AG08396 (cell line): ENCODE measurements around the gene FOXD4.
"Not testable (repeated sequence)": the region's sequence is repeated elsewhere in the genome, so short reads cannot be mapped to it uniquely, and the experiment has no call there.

Source experiments
- DNase-seq: peaks from one replicate; pipeline ENCODE4 v3.0.0; 2012; ENCODE audit warnings: low spot score, mixed read lengths

The FOXD4 gene

DNA sequence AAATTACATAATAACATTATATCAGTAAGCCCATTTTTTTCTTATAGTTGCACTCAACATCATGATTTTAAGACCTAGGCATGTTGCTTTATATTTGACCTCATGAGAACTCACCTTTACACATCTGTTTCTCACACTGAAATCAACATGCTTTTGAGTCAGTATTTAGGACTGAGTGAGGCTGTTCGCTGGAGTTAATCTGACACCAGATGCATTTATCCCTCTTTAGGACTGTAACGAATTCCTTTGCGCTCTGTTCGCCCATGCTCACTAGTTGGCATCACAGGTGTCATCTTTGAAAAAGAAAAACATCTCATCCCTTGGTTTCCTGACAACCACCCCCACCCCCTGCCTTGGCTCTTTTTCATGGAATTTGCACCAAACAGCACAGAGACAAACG, 24.3 kb downstream of the FOXD4 start:
- not testable (repeated sequence) for DNase-seq

DNA sequence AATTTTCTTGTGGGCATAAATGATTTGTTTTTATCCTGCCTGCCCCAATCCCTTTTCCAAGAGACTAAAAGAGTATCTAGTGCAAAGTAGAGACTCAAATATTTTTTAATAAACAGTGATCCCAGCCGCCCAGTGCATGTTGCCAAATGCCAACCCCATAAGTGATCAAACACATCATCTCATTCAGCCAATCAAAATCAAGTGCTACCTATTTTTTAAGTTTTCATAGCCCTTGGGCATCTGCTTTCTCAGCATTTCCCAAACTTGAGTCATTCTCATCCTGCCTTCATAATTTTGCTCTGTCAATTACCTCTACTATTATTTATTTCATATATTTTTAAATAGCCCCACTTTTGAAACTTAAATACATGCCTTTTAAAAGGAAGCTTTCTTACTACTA, 27.4 kb downstream of the FOXD4 start:
- DNase-seq: not testable (repeated sequence)

DNA sequence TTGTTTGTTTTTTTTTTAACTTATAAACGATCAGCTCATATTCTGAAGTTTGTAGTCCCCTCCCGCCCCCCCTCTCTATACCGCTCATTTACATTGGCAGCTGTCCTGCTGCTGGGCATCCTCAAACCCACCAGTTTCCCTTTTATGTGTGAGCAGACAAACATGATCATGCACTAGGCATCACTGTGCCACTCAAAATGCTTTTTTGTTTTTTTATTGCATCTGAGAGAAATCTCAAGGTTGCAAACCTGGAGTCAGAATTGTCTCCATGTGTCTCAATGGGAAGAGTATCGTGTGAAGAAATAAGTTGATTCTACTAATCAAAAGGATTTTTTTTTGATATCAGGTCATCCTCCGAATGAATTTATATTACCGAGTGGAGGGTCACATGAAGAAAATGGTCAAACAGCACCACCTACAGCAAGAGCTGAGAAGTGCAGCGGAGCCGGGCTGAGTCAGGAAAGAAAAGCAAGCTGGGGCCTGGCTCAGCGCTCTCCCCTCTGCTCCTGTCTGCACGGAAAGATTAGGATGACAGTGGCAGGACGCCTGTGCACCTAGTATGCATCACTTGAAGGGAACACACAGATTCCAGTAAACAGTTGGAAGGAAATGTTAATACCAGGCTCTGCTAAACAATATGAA, 29.7 kb downstream of the FOXD4 start:
- DNase-seq: not testable (repeated sequence)

DNA sequence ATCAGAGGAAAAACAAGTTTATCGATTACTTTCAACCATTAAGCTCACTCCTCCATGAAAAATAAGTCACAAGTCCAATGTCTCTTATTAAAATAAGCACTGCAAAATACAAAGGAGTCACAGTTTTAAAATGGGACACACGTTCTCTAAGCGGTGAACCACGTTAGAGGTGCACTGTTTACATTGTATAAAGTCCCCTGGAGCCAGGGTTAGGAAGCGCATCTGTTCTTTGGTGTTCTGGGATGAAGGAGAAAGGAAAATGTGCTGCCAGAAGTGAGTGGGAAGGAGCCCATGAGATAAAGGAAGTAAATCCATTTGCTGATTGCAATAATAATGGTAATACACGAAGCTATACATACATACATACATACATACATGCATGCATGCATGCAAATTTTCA, 30.4 kb downstream of the FOXD4 start:
- not testable (repeated sequence) for DNase-seq

DNA sequence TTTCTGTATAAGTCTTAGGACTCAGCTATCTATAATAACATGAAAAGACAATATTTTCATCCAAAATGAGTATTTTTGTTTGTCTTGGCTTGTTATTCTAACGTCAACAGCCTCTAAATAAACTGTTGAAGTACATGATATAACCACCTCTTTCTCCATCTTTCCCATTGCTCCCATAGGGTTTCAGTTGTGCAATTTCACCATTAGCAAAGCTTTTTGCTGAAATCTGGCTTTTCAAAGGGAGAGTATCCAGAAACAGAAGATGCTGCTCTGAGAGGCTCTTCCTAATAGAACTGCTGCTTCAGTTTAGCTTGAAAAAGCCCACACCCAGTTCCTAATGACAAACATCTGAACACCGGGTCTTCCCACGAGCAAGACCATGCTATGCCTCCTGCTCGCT, 31.1 kb downstream of the FOXD4 start:
- DNase-seq: not testable (repeated sequence)

DNA sequence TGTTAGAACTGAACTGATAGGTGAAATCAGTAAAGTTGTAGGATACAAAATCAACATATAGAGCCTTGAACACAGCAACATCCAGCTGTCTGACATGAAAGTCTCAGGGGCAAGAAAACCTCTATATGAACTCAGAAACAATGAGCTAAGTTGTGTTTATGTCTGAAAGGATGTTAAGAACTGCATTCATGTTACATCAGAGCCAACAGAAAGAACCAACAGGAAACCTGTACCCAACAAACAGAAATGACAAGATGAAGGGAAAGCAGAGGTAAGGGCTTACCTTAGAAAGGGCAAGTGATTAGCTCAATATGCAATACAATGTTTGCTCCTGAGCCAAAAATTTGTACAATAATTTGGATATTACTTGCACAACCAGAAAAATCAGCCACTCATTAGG, 31.5 kb downstream of the FOXD4 start:
- not testable (repeated sequence) for DNase-seq

DNA sequence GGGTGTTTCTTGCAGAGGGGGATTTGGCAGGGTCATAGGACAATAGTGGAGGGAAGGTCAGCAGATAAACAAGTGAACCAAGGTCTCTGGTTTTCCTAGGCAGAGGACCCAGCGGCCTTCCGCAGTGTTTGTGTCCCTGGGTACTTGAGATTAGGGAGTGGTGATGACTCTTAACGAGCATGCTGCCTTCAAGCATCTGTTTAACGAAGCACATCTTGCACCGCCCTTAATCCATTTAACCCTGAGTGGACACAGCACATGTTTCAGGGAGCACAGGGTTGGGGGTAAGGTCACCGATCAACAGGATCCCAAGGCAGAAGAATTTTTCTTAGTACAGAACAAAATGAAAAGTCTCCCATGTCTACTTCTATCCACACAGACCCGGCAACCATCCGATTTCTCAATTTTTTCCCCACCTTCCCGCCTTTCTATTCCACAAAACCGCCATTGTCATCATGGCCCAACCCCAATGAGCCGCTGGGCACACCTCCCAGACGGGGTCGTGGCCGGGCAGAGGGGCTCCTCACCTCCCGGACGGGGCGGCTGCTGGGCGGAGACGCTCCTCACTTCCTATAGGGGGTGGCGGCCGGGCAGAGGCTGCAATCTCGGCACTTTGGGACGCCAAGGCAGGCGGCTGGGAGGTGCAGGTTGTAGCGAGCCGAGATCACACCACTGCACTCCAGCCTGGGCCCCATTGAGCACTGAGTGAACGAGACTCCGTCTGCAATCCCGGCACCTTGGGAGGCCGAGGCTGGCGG, 35.1 kb downstream of the FOXD4 start:
- not testable (repeated sequence) for DNase-seq

DNA sequence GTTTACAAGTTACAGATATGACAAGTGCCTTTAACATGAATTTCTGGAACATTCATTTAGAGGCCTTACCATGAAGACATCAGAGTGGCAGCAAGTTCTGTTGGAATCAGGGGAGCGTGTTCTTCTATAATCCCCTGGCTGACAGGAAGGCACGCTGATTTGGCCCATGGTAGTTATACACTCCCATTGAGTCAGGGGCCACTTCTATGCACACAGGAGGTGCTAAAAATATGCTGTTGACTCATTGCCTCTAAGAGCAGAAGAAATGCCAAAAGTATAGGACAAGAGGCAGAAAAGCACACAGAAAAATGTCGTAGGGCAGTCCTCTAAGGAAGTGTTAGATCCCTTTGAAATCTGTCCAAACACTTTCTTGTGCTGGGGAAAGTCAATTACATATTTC, 39.9 kb downstream of the FOXD4 start:
- not testable (repeated sequence) for DNase-seq

DNA sequence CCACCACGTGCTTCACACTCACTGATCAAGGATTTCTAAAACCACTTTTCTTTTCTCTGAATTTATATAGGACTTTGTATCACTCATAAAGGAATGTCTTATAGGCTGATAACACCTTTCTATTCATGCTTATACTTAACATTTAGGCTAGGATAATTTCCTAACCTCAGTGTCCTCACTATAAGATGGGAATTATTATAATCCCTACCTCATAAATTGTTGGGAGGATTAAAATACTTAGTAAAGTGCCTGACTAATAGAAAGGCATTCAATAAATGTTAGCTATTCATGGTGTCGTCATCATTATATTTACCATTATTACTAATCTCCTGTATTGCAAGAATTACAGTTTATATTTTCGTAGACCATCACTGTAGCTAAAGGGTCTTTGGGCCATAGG, 41.8 kb downstream of the FOXD4 start:
- not testable (repeated sequence) for DNase-seq

DNA sequence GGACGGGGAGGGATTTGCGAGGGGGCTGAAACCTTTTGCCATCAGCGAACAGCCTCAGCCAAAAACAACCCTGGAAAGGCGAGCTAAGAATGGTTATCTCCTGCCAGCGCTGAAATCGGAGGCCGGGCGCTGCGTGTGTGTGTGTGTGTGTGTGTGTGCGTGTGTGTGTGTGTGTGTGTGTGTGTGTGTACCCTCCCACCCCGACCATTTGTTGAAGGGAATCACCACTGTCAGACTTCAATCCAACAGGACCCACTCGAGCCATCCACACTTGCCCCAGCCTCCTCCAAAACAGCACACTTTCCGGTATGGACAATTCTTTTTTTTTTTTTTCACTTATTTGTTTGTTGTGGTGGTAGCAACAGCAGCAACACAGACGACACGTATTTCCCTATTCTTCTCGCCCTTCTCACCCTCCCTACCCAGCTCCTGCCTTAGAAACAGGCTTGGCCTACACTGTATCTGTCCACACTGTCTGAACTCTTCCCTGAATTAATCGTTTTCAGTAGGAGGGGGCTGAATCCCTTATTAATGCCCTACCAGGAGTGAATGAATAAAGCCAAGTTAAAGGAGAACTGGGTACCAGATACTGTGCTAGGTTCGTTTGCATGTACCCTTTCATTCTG, 44.2 kb downstream of the FOXD4 start:
- not testable (repeated sequence) for DNase-seq

DNA sequence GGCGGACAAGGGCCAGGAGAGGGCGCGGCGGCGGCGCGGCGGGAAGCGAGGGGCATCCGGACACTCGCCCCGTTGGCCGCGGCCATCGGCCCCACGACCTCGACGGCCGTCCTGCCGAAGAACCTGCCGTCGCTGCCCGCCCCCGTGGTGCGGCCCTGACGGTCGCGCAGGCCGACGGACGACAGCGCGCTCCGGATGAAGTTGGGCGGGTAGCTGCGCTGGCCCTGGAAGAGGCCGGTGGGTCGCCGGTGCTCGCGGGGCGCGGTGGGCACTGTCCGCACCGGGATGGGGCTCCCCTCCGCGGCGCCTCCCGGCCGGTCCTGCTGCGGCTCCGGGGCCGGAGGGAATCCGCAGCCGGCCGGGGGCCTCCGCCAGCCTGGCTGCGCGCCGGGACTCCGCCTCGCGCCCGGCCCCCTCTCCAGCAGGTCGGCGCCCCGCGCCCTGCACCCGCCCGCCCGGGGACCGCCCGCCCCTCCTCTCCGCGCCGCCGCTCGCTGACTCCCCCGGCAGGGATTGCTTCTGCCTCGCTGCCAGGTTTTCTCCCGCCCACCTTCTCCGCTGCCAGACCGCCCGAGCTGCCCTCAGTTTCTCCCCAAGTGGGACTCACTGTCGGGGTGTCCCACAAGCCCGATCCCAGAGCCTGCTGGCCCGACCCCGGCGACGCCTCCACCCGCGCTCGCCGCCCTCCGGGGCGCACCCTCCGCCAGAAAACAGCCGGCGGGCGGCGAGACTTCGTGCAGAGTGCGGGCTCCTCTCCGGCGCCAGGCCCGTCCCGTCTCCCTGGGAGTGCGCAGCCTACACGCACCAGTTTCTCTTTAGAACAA, 44.9 kb downstream of the FOXD4 start:
- DNase-seq: peak; percentile 20
